Measurements from ENCODE around the gene TOLLIP. TPM values are rescaled to one million over a fixed set of nuclear protein-coding genes. Genes with fewer than 3 reads are reported as not detected.

TOLLIP gene
- total and polyA plus RNA-seq, 2 of the 8 experiments (the other 6 are each of a cell fraction or from before 2014, with no cell fraction given): 23.7 to 34.7 TPM

GRCh38 chr11:1260620-1261019 is 48.8 kb downstream of the TOLLIP start:
- no peaks in the 10 kb centered on the region for H4K20me1 ChIP-seq (replicated peaks in 1 of 2; ENCODE audit: control insufficient read depth in 1 of 2, insufficient read depth in 2 of 2, low read length in 2 of 2)
- DNase-seq (ENCODE audit: low read depth in 1 of 2, low spot score in 2 of 2) (no peak), FAIRE-seq (no peak)
- H3K18ac ChIP-seq (ENCODE audit: extremely low read depth, low read length): no peak overlapping the region
- H3K14ac ChIP-seq (ENCODE audit: insufficient read length): no peak overlapping the region
- ChIA-PET CTCF (ENCODE audit: partially characterized antibody) (no interaction called here), POLR2A (ENCODE audit: partially characterized antibody) (interaction anchor here (0.7 to 1.1 kb wide), 2 partner anchors 186 to 1755 kb away, joined by 3 read pairs; partner anchors contain the start of gene MUC2)
- H3K4ac ChIP-seq (replicated peaks; ENCODE audit: insufficient read length, low read depth, low read length): no peak overlapping the region
- TF ChIP-seq POU5F1 (IDR thresholded peaks at IDR 0.05; ENCODE audit: low read depth, low read length): no peak
- no peak for TF ChIP-seq ASH2L (IDR thresholded peaks at IDR 0.05; ENCODE audit: low read length)
- TF ChIP-seq SIX5 (IDR thresholded peaks at IDR 0.05; ENCODE audit: low read depth, low read length): no peak
- TF ChIP-seq NANOG (IDR thresholded peaks at IDR 0.05; ENCODE audit: insufficient read depth, low read depth, low read length, poor library complexity, severe bottlenecking): no peak
- TF ChIP-seq BACH1 (IDR thresholded peaks at IDR 0.05; ENCODE audit: low read length): no peak
- no peak for TF ChIP-seq RAD21 (IDR thresholded peaks at IDR 0.05 in 1 of 2, conservative IDR thresholded peaks at IDR 0.05 in 1 of 2; ENCODE audit: low read depth in 2 of 2, low read length in 2 of 2)
- TF ChIP-seq KDM4A (IDR thresholded peaks at IDR 0.05; ENCODE audit: low read depth, low read length, severe bottlenecking): no peak
- no peak for TF ChIP-seq CHD2 (IDR thresholded peaks at IDR 0.05; ENCODE audit: low read length)
- no peak for TF ChIP-seq SP4 (IDR thresholded peaks at IDR 0.05; ENCODE audit: low read length)
- TF ChIP-seq CTBP2 (IDR thresholded peaks at IDR 0.05; ENCODE audit: borderline replicate concordance, insufficient read depth, insufficient read length, low read length): no peak
- no peak for TF ChIP-seq GTF2F1 (IDR thresholded peaks at IDR 0.05; ENCODE audit: borderline replicate concordance, low read depth, low read length)
- TF ChIP-seq GABPA (IDR thresholded peaks at IDR 0.05; ENCODE audit: borderline replicate concordance, insufficient read depth, low read length): no peak
- no peak for TF ChIP-seq RXRA (IDR thresholded peaks at IDR 0.05; ENCODE audit: insufficient read depth, low read depth, low read length)
- H2AFZ ChIP-seq (ENCODE audit: low read length): no peak overlapping the region
- H3K9me3 ChIP-seq (ENCODE audit: insufficient read depth in 2 of 2, low read depth in 1 of 2, low read length in 1 of 2): peaks cover 0 to 4% of the 10 kb centered on the region in 2 experiments; a peak in 1 of 4 replicates
- no peak overlapping the region for H3K23ac ChIP-seq (ENCODE audit: insufficient read length)
- H3K23me2 ChIP-seq (ENCODE audit: low read depth, low read length): no peaks in the 10 kb centered on the region; the same call in 1 of the 2 replicates
- H3K4me1 ChIP-seq (replicated peaks in 1 of 4; ENCODE audit: control insufficient read depth in 3 of 4, insufficient read depth in 4 of 4, low read length in 3 of 4): peaks cover 0 to 14% (median 7%) of the 10 kb centered on the region in 4 experiments; a peak in 5 of 7 replicates
- H3K4me3 ChIP-seq (ENCODE audit: extremely low read depth in 1 of 4, insufficient read depth in 2 of 4, low read depth in 3 of 4, low read length in 4 of 4): no peak overlapping the region
- no peaks in the 10 kb centered on the region for H3K79me1 ChIP-seq (ENCODE audit: low read depth, low read length)
- H3K9ac ChIP-seq (replicated peaks in 1 of 4; ENCODE audit: extremely low read depth in 1 of 4, low read depth in 3 of 4, low read length in 3 of 4): no peak overlapping the region
- no peak overlapping the region for H4K5ac ChIP-seq (ENCODE audit: insufficient read length, low read depth, low read length)
- no peak overlapping the region for H2BK5ac ChIP-seq (ENCODE audit: low read depth, low read length)
- no peak overlapping the region for H2BK12ac ChIP-seq (ENCODE audit: low read depth, low read length)
- peak overlapping the region; percentile 79 for H4K8ac ChIP-seq (ENCODE audit: extremely low read depth, insufficient read depth, low read length)
- H2BK15ac ChIP-seq (ENCODE audit: low read length): peak overlapping the region; percentile 46; the same call in 1 of the 2 replicates
- H3K4me2 ChIP-seq (ENCODE audit: insufficient read depth in 1 of 2, low read depth in 2 of 2, low read length in 2 of 2): no peak overlapping the region
- H4K91ac ChIP-seq (replicated peaks; ENCODE audit: insufficient read length, low read length): no peak overlapping the region
- no peaks in the 10 kb centered on the region for H3K27me3 ChIP-seq (replicated peaks in 1 of 4; ENCODE audit: control insufficient read depth in 3 of 4, extremely low read depth in 1 of 4, insufficient read depth in 3 of 4, low read length in 3 of 4)
- H3K79me2 ChIP-seq (ENCODE audit: control insufficient read depth in 1 of 2, insufficient read depth in 2 of 2, low read length in 2 of 2): no peaks in the 10 kb centered on the region
- no peak overlapping the region for H3K56ac ChIP-seq (replicated peaks; ENCODE audit: insufficient read length, low read depth, low read length)
- no peak overlapping the region for H2BK20ac ChIP-seq (ENCODE audit: low read length)
- no peak overlapping the region for H2BK120ac ChIP-seq (replicated peaks; ENCODE audit: low read depth, low read length)
- H2AK5ac ChIP-seq (ENCODE audit: low read depth, low read length): 0 out of 2 replicates have a peak overlapping the region, but pooled peaks have one; percentile 75
- WGBS, 2 experiments (ENCODE audit: extremely low coverage in 1 of 2, insufficient coverage in 1 of 2, insufficient read length in 1 of 2, insufficient replicate concordance in 2 of 2, low coverage in 1 of 2, low lambda C conversion rate in 2 of 2, missing lambda C conversion rate in 1 of 2): 92% methylated on average over 5 of the region's 17 CpGs; no CpG with 5 or more reads in 1 of the 2 experiments
- H3K27ac ChIP-seq (ENCODE audit: low read depth, low read length): no peak overlapping the region
- H3K36me3 ChIP-seq (ENCODE audit: control insufficient read depth in 2 of 4, insufficient read depth in 4 of 4, low read length in 3 of 4): no peaks in the 10 kb centered on the region
